ENCODE data around the gene DGKH. TPM values are rescaled to one million over a fixed set of nuclear protein-coding genes. Genes with fewer than 3 reads are reported as not detected.

The DGKH gene
- total RNA-seq, 4 donors from 2014 or later, result 15.0 to 20.8 (median 17.1) TPM

GRCh38 chr13:42239644-42240043, 191.2 kb downstream of the DGKH start:
- intact Hi-C loops (cut with DNase I), result no loop called here

GRCh38 chr13:42246541-42246940, 198.1 kb downstream of the DGKH start:
- no peaks in the 10 kb centered on the region for H3K4me1 ChIP-seq
- no peak for DNase-seq (ENCODE audit: extremely low spot score)
- no peak overlapping the region for H3K27ac ChIP-seq (replicated peaks in 1 of 4)
- 96% methylated on average over 8 of the region's 8 CpGs for WGBS
- H3K36me3 ChIP-seq, result no peaks in the 10 kb centered on the region
- TF ChIP-seq EP300 (IDR thresholded peaks at IDR 0.05) (no peak), CTCF (IDR thresholded peaks at IDR 0.05) (no peak), POLR2A (IDR thresholded peaks at IDR 0.05; ENCODE audit: low read depth) (no peak)
- no peak overlapping the region for H3K4me3 ChIP-seq
- H3K27me3 ChIP-seq, result no peaks in the 10 kb centered on the region
- intact Hi-C loops (cut with DNase I), result no loop called here
- H3K9me3 ChIP-seq, result no peaks in the 10 kb centered on the region

More at GRCh38 chr13:42239644-42240043, 191.2 kb downstream of the DGKH start:
- no peak for DNase-seq (ENCODE audit: extremely low spot score)
- Histone ChIP-seq H3K36me3 (no peaks in the 10 kb centered on the region), H3K4me1 (no peaks in the 10 kb centered on the region), H3K27me3 (no peaks in the 10 kb centered on the region), H3K4me3 (no peak overlapping the region), H3K9me3 (no peaks in the 10 kb centered on the region), H3K27ac (replicated peaks in 1 of 4) (no peak overlapping the region)
- no peak for TF ChIP-seq EP300 (IDR thresholded peaks at IDR 0.05)
- no peak for TF ChIP-seq POLR2A (IDR thresholded peaks at IDR 0.05; ENCODE audit: low read depth)
- TF ChIP-seq POLR2AphosphoS5 (IDR thresholded peaks at IDR 0.05), result no peak
- no peak for TF ChIP-seq CTCF (IDR thresholded peaks at IDR 0.05)

GRCh38 chr13:42247883-42248282, 199.4 kb downstream of the DGKH start:
- Histone ChIP-seq H3K4me3 (no peak overlapping the region), H3K27me3 (no peaks in the 10 kb centered on the region), H3K36me3 (no peaks in the 10 kb centered on the region), H3K4me1 (no peaks in the 10 kb centered on the region), H3K27ac (replicated peaks in 1 of 4) (no peak overlapping the region), H3K9me3 (no peaks in the 10 kb centered on the region)
- no peak for DNase-seq (ENCODE audit: extremely low spot score)
- intact Hi-C loops (cut with DNase I), result no loop called here
- WGBS, result 90% methylated on average over 2 of the region's 2 CpGs
- no peak for TF ChIP-seq POLR2AphosphoS5 (IDR thresholded peaks at IDR 0.05)
- no peak for TF ChIP-seq CTCF (IDR thresholded peaks at IDR 0.05)
- TF ChIP-seq POLR2A (IDR thresholded peaks at IDR 0.05; ENCODE audit: low read depth), result no peak
- TF ChIP-seq EP300 (IDR thresholded peaks at IDR 0.05), result no peak

GRCh38 chr13:42255886-42256285, 207.4 kb downstream of the DGKH start:
- Histone ChIP-seq H3K27ac (replicated peaks in 1 of 4) (no peak overlapping the region), H3K4me3 (no peak overlapping the region), H3K36me3 (no peaks in the 10 kb centered on the region), H3K27me3 (no peaks in the 10 kb centered on the region), H3K9me3 (no peaks in the 10 kb centered on the region), H3K4me1 (no peaks in the 10 kb centered on the region)
- WGBS, result 68% methylated on average over 5 of the region's 5 CpGs
- intact Hi-C loops (cut with DNase I), result no loop called here
- TF ChIP-seq EP300 (IDR thresholded peaks at IDR 0.05) (no peak), POLR2AphosphoS5 (IDR thresholded peaks at IDR 0.05) (no peak), POLR2A (IDR thresholded peaks at IDR 0.05; ENCODE audit: low read depth) (no peak), CTCF (IDR thresholded peaks at IDR 0.05) (no peak)
- no peak for DNase-seq (ENCODE audit: extremely low spot score)

GRCh38 chr13:42258747-42259146, 210.3 kb downstream of the DGKH start:
- no peaks in the 10 kb centered on the region for H3K4me1 ChIP-seq
- peaks cover 0 to 9% (median 0%) of the 10 kb centered on the region in 4 donors for H3K27me3 ChIP-seq
- 82% methylated on average over 5 of the region's 5 CpGs for WGBS

More at GRCh38 chr13:42258747-42259146, 210.3 kb downstream of the DGKH start:
- DNase-seq (ENCODE audit: extremely low spot score), result no peak
- intact Hi-C loops (cut with DNase I), result no loop called here
- H3K4me3 ChIP-seq, result no peak overlapping the region
- no peaks in the 10 kb centered on the region for H3K36me3 ChIP-seq
- no peaks in the 10 kb centered on the region for H3K9me3 ChIP-seq
- H3K27ac ChIP-seq (replicated peaks in 1 of 4), result no peak overlapping the region
- no peak for TF ChIP-seq POLR2AphosphoS5 (IDR thresholded peaks at IDR 0.05)
- TF ChIP-seq POLR2A (IDR thresholded peaks at IDR 0.05; ENCODE audit: low read depth), result no peak
- TF ChIP-seq CTCF (IDR thresholded peaks at IDR 0.05), result no peak
- no peak for TF ChIP-seq EP300 (IDR thresholded peaks at IDR 0.05)

Measured in esophagus muscularis mucosa (tissue), 4 donors.